Gastrocnemius medialis (tissue), 4 donors: ENCODE measurements around the gene PHF8.

Experiments
- POLR2A ChIP-seq, 2 donors: fragments of 450-650 bp; IDR thresholded peaks; one replicate each; pipeline ENCODE4 v1.6.1; 2017; ENCODE audit warnings: antibody characterized with exemption in 2 of 2, mild to moderate bottlenecking in 2 of 2, moderate library complexity in 2 of 2
- TF ChIP-seq, protein P1 (sequence below), 5 experiments: fragments of 450-650 bp in 3 of 5; fragments of 200-600 bp in 2 of 5; sonication (generic) in 2 of 5; IDR thresholded peaks in 4 of 5; conservative IDR thresholded peaks in 1 of 5; 1 replicate in 4 of 5; 2 replicates in 1 of 5; pipeline ENCODE4 v1.5.1; 2016 to 2019; ENCODE audit warnings: antibody characterized with exemption in 5 of 5, mild to moderate bottlenecking in 3 of 5, moderate library complexity in 3 of 5

DNA sequence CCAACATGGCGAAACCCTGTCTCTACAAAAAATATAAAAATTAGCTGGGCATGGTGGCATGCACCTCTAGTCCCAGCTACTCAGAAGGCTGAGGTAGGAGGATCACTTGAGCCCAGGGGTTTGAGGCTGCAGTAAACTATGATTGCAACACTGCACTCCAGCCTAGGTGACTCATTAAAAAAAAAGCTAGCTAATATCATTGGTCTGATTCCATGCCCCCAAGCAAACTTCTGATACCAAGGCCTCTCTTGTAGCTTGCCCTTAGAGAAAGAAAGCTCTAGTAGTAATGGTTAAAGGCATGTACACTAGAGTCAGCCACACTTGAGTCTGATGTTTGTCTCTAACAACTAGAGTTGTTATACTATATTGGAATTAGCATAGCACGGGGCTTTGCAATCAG is 32.6 kb upstream of the PHF8 start:
- TF ChIP-seq POLR2A (IDR thresholded peaks at IDR 0.05) = no peak
- TF ChIP-seq, protein P1, sequence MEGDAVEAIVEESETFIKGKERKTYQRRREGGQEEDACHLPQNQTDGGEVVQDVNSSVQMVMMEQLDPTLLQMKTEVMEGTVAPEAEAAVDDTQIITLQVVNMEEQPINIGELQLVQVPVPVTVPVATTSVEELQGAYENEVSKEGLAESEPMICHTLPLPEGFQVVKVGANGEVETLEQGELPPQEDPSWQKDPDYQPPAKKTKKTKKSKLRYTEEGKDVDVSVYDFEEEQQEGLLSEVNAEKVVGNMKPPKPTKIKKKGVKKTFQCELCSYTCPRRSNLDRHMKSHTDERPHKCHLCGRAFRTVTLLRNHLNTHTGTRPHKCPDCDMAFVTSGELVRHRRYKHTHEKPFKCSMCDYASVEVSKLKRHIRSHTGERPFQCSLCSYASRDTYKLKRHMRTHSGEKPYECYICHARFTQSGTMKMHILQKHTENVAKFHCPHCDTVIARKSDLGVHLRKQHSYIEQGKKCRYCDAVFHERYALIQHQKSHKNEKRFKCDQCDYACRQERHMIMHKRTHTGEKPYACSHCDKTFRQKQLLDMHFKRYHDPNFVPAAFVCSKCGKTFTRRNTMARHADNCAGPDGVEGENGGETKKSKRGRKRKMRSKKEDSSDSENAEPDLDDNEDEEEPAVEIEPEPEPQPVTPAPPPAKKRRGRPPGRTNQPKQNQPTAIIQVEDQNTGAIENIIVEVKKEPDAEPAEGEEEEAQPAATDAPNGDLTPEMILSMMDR (IDR thresholded peaks at IDR 0.05 in 4 of 5, conservative IDR thresholded peaks at IDR 0.05 in 1 of 5) = no peak
